ENCODE measurements around the gene CRYL1.
A peak's percentile ranks its signal among the peaks of the same experiment; 100 is the strongest.

Gene CRYL1

DNA sequence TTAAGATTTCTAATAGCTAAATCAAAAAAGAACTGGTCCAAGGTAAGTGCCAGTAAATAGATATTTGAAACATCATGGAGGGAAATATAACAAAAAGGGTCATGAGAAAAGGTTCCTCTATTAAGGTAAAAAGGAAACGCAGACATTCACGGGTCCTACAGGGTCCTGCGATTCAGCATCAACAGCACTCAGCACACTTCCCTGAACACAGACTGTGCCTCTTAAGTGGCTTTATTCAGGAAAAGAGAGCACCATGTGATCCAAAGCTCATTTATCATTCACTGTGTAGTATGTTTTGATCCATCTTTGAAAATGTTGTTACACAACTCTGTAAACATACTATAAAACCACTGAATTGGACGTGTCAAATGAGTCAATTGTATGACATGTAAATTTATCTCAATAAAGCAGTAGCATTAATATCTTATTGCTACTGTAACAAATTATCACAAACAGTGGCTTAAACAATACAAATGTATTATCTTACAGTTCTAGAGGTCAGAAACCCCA is 33.7 kb downstream of the CRYL1 start:
- DNase-seq = no peak

DNA sequence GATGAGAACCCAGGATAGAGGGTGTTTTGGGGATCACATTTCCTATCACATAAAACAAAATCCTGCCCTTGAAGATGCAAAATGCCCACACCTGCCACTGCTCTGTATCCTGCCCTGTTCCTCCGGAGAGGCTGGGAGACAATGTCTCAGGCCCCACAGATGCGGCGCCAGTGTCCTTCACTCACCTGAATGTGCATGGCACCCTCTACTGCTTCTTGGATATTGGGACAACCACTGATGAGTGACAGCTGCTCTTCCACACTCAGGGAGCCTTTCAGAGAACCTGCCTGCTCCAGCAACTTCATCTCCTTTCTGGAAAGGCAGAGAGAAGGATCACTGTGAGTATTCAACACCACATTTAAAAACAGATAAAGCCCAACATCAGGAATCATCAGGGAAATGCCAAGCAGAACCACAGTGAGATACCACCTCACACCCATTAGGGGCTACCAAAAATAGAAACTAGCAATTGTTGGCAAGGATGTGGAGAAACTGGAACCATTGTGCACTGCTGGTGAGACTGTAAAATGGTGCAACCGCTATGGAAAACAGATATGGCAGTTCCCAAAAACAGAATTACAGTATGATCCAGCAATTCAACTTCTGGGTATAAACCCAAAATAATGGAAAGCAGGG is 36.4 kb downstream of the CRYL1 start:
- no peak for DNase-seq

DNA sequence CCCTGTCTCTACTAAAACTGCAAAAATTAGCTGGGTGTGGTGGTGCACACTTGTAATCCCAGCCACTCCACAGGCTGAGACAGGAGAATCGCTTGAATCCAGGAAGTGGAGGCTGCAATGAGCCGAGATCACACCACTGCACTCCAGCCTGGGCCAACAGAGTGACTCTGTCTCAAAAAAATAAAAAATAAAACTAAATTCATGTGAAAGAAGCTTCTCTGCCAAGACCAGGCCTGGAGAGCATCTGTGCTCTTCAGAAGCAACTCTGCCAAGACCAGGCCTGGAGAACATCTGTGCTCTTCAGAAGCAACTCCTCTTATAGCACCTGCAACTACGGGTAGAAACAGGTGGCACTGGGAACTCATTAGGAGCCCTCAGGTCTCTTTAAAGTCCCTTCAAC is 37.7 kb downstream of the CRYL1 start:
- no peak for DNase-seq

DNA sequence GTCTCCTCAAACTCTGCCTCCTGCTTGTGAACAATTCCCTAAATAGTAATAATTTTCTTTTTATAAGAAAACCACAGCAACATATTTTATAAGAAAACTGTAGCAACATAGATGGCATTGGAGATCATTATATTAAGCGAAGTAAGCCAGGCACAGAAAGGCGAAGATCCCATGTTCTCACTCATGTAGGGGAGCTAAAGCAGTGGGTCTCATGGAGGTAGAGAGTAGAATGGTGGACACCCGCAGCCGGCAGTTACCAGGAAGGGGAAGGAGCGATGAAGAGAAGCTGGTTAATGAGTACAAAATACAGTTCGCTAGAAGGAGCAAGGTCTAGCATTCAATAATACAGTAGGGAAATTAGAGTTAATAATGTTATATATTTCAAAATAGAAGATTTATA is 42.9 kb downstream of the CRYL1 start:
- DNase-seq = no peak

DNA sequence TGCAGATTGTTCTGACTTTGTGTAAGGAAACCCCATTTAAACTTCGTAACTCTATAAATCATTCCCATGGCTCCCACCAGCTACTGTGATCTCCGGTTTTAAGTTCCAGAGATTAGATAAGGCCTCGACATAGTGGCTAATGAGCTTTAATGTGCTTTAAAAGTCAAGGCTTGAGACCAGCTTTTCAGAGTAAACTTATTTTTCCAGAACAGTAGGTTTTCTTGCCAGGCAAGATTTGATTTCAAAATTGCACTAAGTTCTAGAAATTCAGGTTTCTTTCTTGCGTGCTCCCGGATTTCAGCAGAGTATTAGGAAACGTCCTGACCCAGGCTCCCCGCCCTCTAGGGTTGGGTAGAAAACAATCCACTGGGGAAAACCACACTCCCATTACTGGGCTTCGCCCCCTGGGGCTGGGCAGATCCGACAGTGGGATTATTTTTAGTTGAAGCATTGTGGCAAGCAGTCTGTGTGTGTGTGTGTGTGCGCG is 43.3 kb downstream of the CRYL1 start:
- DNase-seq = peak; percentile 59

DNA sequence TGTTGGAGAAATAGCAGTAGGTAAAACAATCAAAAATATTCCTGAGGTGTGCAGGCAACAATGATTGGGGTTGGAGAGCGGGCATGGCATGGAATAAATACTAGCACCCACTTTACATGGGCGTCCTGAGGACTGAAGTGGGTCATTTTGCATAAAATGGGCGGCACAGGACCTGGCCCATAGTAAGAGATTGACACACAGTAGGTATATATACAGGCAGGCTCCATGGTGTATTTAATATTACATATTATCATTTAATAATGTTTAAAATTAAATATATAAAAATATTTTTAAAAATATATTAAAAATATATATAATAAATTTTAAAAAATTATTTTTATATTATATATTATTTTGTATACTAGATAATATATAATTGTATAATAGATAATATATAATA is 48.3 kb downstream of the CRYL1 start:
- no peak for DNase-seq

DNA sequence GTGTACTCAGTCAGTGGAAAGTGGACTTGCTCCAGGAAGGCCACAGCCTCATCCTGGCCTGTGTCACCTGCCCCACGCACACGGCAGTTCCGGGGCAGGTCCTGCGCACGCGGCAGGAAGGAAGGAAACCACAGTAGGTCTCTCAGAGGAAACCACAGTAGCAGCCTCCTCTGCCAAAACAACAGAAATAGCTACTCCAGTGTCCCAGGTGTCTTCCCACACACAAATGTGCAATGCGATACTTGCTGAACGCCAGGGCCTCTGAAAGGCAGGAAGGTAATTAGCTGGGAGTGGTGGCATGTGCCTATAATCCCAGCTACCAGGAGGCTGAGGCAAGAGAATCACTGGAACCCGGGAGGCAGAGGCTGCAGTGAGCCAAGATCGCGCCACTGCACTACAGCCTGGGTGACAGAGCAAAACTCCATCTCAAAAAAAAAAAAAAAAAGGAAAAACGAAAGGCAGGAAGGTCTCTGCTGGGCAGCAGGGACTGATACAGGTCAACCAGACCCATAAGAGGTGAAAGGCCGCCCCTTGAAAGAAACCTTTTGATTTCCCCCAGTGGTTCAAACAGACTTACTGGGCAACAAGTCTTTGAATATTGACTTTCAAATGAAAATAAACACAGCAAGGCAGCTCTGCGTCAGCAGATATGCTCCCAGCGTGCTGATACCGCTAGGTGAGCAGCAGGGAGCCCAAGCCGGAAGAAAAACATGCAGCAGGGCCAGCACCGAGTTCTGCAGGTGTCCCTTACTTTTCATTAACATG is 49.5 kb downstream of the CRYL1 start:
- DNase-seq = peak; percentile 64

DNA sequence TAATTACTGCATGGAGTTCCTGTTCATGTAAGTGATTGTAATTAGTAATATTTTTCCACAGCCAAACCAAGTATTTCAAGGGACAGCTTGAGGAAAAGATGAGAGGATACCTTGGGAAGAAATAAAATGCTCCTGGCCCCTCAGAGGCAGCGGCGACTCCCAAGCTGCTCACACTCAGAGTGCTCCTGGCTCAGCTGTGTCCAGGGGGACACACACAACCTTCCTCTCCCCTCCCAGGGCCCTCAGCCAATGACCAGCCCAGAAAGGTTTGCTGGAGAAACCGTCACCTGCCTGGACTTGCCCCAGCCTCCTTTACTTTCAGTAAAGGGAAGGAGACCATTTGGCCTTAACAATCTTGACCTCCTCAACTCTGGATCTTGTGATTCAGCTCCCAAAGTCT is 51.1 kb downstream of the CRYL1 start:
- no peak for DNase-seq

DNA sequence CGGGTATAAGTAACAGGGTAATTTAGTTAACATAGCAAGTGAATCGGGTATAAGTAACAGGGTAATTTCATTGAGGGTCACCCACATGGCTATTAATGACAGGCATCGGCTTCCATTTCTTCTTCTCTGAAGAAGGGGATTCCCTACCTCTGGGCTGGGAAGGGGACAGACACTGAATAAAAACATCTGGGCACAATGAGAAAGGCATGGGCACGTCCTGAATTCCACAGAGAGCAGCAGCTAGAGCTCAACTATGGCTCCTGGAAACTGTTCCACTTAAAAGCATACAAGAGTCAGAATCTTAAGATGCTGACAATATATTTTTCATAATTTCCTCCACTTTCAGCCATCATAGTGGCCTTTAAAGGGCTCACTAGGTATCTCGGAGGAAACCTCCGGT is 51.8 kb downstream of the CRYL1 start:
- no peak for DNase-seq

DNA sequence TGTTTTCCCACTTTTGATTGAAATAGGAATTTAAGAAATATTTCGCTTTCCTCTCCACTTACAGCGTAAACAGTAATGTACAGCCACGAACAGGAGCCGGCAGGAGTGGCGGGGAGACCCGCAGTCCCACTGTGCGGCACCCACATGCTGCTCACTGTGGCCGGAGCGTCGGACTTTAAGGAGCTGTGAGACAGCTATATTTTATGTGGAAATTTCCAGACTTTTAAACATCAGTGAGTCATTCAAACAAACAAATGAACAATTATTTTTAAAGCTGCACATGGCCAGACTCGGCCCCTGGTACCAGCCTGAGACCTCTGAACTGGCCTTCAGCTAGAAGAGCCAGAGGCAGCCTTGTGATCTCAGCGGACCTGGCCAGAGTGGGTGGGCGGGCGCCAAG is 52.5 kb downstream of the CRYL1 start:
- DNase-seq = no peak

DNA sequence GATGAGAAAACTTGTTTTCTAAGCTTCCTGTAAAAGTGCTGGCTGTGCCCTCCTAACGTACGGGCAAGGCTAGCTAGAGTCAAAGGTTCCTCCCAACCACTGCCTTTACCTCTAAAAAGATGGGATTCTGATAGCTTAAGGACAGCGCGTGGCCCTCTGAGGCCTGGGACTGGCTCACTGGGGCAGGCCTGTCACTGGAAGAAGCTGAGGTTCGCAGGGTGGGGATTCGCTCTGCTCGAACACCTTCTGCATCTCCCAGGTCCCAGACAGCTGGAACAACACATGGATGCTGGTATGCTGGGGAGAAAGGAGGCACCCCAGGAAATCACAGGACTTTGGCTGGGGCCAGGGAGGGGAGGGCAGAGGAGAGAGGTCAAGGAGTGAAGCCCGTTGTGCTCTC is 53.1 kb downstream of the CRYL1 start:
- DNase-seq = no peak

DNA sequence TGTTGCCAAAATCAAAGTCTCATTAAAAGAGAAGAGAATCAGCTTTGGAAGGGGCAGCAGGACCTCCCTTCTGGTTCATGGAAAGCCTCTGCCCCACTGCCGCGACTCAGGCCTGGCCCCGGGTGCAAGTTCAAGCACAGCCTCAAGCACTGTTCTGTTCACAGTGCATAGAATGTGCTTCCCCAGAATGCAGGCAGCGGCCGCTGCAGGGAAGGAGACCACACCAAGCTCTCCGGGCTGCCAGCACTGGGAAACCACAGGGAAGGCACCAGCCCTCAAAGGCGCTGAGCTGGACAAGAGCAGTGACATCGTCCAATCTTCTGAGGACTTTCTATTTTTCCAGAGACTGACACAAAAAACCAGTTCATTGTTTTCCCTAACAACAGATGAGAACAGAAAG is 55.5 kb downstream of the CRYL1 start:
- DNase-seq = no peak

DNA sequence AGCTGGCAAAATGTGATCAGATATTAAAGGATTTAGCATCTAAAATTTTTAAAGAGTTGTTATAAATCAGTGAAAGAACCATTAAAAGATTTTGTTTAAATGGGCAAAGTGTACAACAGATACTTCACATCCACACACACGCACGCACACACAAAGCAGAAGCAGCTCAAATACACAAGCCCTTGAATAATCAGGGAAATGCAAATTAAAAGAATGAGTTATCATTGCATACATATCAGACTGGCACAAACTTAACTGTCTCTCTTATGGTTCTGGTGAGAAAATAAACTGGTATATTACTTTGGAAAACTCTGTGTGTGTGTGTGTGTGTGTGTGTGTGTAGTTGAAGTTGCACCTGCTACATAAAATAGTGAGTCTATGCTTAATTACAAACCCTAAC is 59.3 kb downstream of the CRYL1 start:
- no peak for DNase-seq

DNA sequence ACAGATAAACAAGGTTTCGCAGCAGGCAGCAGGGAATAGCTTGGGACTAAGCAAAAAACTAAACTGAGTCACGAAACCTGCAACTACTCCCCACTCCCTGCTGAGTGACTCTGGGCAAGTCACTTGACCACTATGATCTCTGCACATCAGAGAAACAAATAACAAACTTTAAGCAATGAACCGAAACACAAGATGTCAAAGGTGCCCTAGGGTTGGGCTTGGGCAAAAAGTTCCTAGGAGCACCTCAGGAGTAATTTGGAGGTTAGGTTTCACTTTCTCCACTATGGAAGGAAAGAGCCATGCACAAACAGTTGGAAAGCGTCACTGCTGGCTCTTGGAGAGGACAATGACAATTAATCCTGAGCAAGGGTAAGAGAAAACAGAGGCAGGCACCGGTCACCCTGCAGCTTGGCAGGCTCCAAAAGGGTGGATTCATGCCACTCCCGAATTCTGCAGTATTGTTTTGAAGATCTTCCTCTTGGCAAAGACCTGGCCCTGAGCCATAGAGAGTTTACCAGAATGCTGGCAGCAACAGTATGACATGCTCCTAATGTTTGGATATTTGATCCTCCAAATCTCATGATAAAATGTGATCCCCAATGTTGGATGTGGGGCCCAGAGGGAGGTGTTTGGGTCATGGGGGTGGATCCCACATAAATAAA is 60.3 kb downstream of the CRYL1 start:
- no peak for DNase-seq

DNA sequence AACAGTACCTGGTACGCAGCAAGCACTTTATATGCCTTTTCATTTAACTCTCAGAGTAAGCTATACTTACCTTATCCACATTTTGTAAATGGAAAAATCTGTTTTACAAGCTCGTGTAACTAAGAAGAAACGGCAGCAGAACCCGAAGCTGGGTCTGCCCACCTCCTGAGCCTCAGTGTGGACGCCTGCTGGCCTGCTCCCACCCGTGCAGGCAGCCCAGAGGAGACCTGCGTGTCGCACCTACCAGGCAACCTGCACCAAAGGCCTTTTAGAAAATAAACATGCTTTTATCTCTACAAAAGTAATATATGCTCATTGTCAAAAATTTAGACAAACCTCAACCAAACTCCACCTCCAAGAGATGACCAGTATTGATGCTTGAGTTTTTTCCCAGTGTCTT is 62.7 kb downstream of the CRYL1 start:
- DNase-seq = no peak

DNA sequence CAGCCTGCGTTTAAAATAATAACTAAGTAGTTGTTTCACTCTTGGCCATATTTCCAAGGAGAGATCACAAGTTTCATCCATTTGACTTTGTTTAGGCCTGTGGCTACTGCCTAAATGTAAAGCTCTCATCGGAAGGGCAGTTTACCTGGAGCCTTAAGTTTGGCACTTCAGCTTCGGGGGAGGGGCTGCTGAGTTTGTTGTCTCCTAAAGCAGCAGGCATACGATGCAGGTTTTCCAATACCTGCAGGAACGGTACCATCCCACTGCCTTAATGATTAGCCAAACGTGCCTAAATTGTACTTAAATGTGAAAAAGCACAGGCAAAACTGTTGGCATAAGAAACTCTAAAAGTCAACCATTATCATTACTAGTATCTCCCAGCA is 63.1 kb downstream of the CRYL1 start:
- no peak for DNase-seq

DNA sequence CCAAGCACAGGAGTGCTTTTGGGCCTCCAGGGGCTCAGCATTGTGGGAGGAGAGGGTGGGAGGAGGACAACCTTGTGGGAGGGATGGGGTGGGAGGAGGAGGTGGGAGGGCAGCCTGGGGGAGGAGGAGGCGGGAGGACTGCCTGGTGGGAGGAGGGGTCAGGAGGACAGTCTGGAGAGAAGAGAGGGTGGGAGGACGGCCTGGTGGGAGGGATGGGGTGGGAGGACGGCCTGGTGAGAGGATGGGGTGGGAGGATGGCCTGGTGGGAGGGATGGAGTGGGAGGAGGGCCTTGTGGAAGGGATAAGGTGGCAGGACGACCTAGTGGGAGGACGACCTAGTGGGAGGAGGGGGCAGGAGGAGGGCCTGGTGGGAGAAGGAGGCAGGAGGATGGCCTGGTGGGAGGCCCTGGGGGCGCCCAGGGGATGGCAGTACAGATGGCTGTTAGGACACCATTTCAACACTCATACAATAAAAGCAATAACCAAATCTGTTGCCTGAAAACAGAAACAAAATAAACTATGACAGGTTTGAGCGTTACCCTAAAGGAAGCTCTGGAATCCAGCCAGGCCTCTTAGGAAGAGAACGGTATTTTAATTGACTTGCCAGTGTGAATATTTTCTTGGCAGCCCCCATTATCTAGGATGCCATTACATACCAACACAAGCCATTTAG is 63.7 kb downstream of the CRYL1 start:
- DNase-seq = peak; percentile 79

DNA sequence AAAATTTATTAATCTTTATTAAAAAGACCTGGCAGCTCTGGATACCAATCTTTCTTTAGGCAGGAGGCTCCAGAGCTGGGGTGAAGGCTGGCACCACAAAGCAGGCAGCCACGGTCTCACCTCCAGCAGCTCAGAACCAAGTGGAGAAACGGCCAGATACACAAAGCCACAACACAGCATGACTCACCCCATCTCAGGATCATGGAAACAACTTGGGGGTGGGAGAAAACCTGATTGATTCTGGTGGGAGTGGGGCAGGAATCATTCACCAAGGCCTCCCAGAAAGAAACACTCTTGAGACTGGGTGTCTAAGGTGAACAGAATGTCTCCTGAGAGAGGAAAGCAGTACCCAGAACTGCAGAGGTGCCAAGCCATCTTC is 64.2 kb downstream of the CRYL1 start:
- peak; percentile 75 for DNase-seq

DNA sequence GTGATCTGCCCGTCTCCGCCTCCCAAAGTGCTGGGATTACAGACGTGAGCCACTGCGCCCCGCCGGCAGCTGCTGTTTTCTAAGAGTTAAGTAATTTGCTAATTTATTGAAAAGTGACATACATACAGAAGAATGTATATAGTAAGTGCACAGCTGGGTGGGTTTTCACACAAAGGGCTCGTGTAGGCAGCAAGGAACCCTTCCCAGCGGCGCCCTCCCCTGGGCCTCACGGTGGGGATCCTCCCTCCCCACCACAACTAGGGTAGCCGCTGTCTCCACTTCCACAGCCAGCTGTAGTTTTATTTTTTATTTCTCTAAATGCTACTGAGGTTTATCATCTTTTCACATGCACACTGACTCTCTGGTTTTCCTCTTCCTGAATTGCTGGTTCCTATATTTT is 64.9 kb downstream of the CRYL1 start:
- no peak for DNase-seq

DNA sequence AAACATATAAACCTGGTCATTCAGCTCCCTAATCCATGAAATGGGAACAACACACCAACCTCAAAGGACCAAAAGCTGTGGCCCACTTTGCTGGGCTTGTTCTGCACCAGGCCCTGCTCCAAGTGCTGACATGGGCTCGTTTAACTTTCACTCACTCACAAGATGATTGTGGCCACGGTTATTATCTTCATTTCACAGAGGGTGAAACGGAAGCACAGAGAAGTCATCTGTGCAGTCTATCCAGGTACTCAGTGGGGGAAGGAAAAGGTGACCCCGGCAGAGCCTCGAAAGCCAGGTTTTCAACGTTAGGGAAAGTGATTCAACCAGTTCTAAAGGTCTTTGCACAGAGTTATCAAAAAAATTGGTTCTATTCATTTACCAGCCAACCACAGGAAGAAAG is 68.0 kb downstream of the CRYL1 start:
- no peak for DNase-seq

DNA sequence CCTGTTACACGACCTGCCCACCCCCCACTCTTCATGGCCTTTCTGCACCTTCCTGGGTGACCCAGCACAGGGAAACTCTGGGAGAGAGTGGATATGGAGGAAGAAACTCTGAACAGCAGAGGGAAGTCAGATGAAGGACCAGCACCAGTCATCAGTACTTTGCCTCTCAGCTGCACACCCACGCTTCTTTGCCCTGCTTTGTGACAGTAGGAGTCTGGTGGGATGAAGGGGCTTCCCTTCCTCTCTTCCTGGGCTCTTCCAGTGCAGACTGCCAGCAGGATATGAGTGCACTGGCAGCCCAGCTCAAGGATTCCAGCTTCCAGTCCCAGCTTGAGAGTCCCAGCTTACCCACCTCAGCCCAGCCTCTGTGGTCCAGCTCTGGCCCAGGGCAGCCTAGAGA is 68.9 kb downstream of the CRYL1 start:
- DNase-seq = no peak

DNA sequence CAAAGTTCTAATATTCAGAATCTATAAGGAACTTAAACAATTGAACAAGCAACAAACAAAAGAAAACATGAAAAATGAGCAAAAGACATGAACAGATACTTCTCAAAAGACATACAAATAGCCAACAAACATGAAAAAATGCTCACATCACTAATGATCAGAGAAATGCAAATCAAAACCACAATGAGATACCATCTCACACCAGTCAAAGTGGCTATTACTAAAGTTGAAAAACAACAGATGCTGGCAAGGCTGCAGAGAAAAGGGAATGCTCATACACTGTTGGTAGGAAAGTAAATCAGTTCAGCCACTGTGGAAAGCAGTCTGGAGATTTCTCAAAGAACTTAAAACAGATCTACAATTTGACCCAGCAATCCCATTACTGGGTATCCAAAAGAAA is 74.3 kb downstream of the CRYL1 start:
- DNase-seq = no peak

DNA sequence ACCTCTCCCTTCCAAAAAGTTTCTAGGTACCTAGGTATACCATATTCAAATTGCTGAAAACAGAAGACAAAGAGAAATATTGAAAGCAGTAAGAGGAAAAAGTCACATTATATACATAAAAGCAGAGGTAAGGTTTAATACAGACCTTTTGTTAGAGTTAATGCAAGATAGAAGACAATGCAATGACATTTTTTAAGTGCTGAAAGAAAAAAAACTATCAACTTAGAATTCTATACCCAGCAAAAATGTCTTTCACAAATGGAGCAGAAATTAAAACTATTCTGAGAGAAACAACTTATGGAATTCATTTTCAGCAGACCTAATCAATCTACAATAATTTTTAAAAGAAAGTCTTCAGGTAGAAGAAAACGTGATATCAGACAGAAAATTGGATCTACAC is 77.2 kb downstream of the CRYL1 start:
- no peak for DNase-seq

DNA sequence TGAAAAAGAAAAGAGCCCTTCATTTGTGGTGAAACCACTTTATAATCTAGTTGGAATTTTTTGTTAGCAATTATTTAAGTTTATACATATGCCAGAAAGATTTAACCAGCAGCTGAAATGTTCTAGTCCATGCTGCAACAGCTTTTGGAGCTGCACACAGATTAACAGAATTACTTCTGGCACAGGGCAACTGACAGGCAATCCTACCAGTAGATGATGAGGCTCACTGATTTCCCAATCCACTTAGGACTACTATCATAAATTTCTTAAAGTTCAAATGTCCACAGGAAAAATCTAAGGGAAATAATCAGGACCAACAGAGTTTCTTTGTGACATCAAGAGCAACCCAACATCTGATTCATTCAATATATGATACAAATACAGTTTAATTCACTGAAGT is 78.8 kb downstream of the CRYL1 start:
- no peak for DNase-seq
